C4-2B (cell line): ENCODE measurements around the gene PDPK1.
"Not testable (repeated sequence)": the region's sequence is repeated elsewhere in the genome, so short reads cannot be mapped to it uniquely, and the experiment has no call there.

Source experiments
- H3K27ac ChIP-seq: fragments of 450-650 bp; 2 replicates; pipeline ENCODE4 v1.5.1; 2017
- ZFX ChIP-seq: fragments of 450-650 bp; IDR thresholded peaks from 2 replicates; pipeline ENCODE4 v1.6.1; 2017
- TF ChIP-seq, protein P1 (sequence below): fragments of 450-650 bp; conservative IDR thresholded peaks from 2 replicates; pipeline ENCODE4 v1.5.1; 2017; ENCODE audit warnings: mild to moderate bottlenecking

PDPK1 gene

DNA sequence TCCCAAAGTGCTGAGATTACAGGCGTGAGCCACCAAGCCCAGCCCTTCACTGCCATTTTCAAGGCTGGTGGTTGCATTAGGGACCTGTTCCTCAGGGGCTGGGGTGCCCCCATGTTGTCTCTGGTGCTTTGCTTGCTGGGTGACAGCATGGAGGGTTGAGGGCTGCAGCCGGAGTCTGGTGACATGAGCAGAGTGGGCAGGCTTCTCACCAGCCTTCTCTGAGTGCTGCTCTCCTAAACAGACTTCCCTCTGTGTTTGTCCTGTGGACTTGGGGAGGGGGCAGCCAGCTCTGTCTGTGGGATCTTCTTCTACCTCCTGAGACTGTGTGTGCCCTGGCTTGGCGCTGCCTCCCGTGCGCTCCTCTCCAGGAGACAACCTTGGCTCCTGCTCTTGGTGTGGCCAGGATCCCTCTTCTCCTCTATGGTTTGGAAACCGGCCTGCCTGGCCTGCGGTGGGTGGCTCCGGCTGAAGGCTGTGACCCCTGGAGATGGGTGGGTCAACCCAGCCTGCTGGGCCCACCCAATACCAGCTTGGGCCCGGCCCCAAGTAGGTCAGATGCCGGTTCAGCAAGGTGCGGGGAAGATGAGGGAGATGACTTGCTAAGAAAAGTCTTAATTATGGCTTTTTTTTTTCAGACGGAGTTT lies 72.1 kb downstream of the PDPK1 start:
- no peak overlapping the region for H3K27ac ChIP-seq
- no peak for TF ChIP-seq ZFX
- TF ChIP-seq, protein P1, sequence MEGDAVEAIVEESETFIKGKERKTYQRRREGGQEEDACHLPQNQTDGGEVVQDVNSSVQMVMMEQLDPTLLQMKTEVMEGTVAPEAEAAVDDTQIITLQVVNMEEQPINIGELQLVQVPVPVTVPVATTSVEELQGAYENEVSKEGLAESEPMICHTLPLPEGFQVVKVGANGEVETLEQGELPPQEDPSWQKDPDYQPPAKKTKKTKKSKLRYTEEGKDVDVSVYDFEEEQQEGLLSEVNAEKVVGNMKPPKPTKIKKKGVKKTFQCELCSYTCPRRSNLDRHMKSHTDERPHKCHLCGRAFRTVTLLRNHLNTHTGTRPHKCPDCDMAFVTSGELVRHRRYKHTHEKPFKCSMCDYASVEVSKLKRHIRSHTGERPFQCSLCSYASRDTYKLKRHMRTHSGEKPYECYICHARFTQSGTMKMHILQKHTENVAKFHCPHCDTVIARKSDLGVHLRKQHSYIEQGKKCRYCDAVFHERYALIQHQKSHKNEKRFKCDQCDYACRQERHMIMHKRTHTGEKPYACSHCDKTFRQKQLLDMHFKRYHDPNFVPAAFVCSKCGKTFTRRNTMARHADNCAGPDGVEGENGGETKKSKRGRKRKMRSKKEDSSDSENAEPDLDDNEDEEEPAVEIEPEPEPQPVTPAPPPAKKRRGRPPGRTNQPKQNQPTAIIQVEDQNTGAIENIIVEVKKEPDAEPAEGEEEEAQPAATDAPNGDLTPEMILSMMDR = no peak

DNA sequence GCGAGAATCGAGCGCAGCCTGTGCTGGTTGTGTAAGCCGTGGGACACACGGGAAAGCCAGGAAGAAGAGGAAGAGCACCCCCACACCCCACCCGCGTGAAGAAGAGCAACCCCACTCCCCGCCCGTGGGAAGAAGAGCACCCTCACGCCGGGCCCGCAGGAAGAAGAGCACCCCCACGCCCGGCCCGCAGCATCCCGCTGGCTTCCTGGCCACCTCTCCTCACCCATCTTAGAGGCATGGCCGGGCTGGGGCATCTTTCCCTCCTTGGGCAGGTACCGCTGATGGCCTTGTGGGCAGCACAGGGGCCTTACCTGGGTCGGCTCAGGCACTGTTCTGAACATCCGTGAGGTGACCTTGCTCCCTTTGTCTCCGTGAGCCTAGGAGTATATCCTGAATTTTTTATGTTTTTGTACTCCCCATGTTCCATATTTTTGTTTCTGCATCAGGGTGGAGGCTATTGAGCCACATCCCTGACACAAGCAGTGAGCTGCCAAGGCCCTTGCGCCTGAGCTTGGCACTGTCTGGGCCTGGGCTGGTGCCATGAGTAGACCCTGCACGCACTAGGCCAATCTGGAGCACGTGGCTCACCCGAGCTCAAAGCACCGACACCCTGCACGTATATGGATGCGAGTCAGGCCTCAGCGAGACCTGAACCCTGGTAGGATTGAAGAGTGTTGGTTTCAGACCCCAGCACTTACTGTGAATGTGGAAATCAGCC lies 73.1 kb downstream of the PDPK1 start:
- TF ChIP-seq, protein P1 = no peak
- no peak for TF ChIP-seq ZFX
- H3K27ac ChIP-seq = no peak overlapping the region

DNA sequence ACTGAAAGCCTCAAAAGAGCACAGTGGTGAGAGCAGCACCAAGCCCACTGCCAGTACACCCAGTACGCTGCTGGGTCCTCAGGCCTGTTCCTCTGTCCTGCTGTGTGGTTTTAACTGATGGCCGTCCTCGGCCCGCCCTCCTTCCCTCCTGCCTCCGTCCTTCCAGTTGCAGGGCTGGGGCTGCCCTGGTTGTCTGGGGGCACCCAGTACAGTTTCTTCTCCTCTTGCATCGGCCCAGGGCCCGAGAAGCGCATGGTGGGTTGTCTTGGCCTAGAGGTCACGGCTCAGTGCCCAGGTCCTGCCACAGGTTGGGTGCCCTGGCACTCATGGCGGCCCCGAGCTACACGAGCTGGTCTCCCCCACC lies 73.7 kb downstream of the PDPK1 start:
- no peak overlapping the region for H3K27ac ChIP-seq
- TF ChIP-seq, protein P1 = no peak
- no peak for TF ChIP-seq ZFX

- not testable (repeated sequence) for H3K27ac ChIP-seq
These were observed 74.1 kb downstream of the PDPK1 start for GRCh38 chr16:2611877-2612276.

- not testable (repeated sequence) for H3K27ac ChIP-seq
These were observed 75.4 kb downstream of the PDPK1 start for GRCh38 chr16:2613251-2613650.

DNA sequence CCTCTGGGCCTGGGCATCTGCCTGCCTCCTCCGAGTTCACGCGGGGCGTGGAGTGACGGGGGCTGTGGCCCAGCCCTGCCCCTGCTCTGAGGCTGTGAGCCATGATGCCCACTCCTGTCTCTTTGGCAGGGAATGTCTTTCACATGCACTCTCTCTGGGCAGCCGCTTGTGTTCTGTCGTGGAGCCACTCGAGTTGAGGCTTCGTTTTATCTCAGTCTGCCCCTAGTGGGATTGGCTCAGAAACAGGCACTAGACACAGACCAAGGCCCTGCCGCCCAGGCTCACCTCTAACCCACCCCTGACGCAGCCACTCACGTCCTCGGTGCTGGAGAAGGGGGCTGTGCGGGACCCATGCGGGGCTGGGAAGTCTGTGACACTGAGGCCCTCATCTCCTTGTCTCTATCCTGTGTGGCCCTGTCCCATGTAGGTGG lies 77.0 kb downstream of the PDPK1 start:
- TF ChIP-seq, protein P1 = no peak
- TF ChIP-seq ZFX = no peak
- no peak overlapping the region for H3K27ac ChIP-seq

GRCh38 chr16:2618964-2619363 lies 81.1 kb downstream of the PDPK1 start:
- H3K27ac ChIP-seq = not testable (repeated sequence)

- not testable (repeated sequence) for H3K27ac ChIP-seq
These were observed 81.8 kb downstream of the PDPK1 start for GRCh38 chr16:2619628-2620027.

DNA sequence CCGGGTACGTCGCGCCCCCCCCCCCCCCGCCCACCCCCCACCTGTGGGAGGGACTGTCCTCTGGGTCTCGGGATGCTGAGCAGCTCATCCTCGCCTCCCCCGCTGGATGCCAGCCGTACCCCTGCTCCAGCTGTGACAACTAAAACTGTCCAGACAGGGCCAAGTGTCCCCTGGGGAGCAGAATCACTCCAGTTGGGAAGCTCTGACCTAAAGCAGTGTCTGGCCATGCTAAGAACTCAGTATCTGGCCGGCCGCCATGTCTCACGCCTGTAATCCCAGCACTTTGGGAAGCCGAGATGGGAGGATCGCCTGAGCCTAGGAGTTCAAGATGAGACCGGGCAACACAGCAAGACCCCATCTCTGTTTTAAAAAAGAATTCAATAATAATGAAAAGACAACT lies 83.0 kb downstream of the PDPK1 start:
- not testable (repeated sequence) for H3K27ac ChIP-seq

- not testable (repeated sequence) for H3K27ac ChIP-seq
These were observed 83.6 kb downstream of the PDPK1 start for GRCh38 chr16:2621395-2621794.

- H3K27ac ChIP-seq = not testable (repeated sequence)
These were observed 89.3 kb downstream of the PDPK1 start for GRCh38 chr16:2627075-2627474.

DNA sequence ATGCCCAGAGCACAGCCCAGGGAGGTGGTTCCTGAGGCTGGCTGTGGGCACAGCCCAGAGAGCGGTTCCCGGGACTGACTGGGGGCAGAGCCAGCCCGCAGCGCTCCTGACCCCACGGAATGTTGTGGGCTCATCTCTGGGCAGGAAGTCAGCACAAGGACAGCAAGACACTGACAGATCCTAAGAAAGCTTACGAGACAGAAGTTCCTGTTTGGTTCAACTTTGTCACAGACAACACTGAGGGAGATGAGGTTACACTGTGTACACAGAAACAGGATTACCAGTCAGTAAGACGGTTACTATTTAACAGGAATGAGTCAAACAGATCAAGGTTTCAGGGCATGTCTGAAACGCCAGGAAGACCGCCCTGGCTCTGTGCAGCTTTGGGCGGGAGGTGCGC lies 93.4 kb downstream of the PDPK1 start:
- H3K27ac ChIP-seq = not testable (repeated sequence)

GRCh38 chr16:2632291-2632690 lies 94.5 kb downstream of the PDPK1 start:
- not testable (repeated sequence) for H3K27ac ChIP-seq

GRCh38 chr16:2639071-2639721 lies 101.4 kb downstream of the PDPK1 start:
- H3K27ac ChIP-seq = not testable (repeated sequence)

- H3K27ac ChIP-seq = not testable (repeated sequence)
These were observed 101.9 kb downstream of the PDPK1 start for GRCh38 chr16:2639722-2640072.

DNA sequence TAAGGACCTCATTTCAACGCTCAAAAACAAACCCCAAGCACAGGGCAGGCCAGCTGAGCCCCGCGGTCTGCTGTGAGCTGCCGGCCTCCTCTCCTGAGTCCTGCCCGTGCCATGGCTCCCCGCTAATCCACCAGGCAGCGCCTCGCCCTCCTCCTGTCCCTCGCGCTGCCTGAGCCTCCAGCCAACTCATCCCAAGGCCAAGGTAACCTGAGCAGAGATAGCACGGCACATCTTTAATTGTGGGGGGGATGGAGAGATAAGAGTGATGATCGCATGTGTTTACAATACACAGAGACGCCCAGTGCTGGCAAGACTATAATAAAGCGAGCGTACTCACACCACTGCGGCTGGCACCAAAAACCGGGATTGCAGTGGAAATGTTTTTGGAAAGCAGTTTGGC lies 104.7 kb downstream of the PDPK1 start:
- not testable (repeated sequence) for H3K27ac ChIP-seq
